Endothelial cell of umbilical vein (primary cell): ENCODE data around the gene CCDC14.

Experiments used
- POLR2A ChIP-seq: IDR thresholded peaks from 2 replicates; pipeline ENCODE4 v1.6.1; 2012; ENCODE audit warnings: low read depth, mild to moderate bottlenecking, control low read depth, low read length
- POLR2AphosphoS5 ChIP-seq: IDR thresholded peaks from 2 replicates; pipeline ENCODE4 v1.6.1; 2012; ENCODE audit warnings: low read depth, mild to moderate bottlenecking, control low read depth, low read length, moderate library complexity; ENCODE audit not compliant: insufficient read depth
- TF ChIP-seq, protein P1 (sequence below), 2 donors: IDR thresholded peaks; 1 replicate in 1 of 2; 2 replicates in 1 of 2; pipeline ENCODE4 v1.5.1; 2011; ENCODE audit warnings: low read length in 2 of 2, mild to moderate bottlenecking in 2 of 2, moderate library complexity in 2 of 2, control low read depth in 1 of 2, inconsistent platforms in 1 of 2, low read depth in 1 of 2; ENCODE audit not compliant: insufficient read depth in 1 of 2; ENCODE audit errors: extremely low read depth in 1 of 2

DNA sequence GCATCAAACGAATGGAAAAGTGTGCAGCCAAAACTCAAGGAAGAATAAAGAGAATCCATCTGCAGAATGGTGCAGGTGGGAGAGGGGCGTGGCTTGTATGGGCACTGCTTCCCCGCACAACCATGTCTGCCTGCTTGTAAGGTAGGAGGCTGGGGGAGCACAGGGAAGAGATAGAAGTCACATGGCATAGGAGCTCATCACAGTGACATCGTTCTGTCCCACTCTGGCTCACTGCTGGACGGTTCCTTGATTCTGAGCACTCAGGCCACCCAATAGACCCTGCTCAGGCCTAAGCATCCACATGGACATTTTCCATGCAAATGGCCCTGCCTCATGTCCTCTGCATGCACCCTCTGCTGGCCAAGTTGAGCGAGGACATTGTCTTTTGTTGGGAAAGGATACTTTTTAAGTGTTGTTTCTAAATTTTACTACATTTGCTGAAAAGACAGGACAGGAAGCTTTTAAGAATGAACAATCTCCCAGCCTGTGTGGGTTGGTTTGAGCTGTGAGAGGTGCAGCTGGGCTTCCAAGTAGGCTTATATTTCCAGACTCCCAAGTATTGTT lies 79.9 kb downstream of the CCDC14 start:
- TF ChIP-seq, protein P1, sequence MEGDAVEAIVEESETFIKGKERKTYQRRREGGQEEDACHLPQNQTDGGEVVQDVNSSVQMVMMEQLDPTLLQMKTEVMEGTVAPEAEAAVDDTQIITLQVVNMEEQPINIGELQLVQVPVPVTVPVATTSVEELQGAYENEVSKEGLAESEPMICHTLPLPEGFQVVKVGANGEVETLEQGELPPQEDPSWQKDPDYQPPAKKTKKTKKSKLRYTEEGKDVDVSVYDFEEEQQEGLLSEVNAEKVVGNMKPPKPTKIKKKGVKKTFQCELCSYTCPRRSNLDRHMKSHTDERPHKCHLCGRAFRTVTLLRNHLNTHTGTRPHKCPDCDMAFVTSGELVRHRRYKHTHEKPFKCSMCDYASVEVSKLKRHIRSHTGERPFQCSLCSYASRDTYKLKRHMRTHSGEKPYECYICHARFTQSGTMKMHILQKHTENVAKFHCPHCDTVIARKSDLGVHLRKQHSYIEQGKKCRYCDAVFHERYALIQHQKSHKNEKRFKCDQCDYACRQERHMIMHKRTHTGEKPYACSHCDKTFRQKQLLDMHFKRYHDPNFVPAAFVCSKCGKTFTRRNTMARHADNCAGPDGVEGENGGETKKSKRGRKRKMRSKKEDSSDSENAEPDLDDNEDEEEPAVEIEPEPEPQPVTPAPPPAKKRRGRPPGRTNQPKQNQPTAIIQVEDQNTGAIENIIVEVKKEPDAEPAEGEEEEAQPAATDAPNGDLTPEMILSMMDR (IDR thresholded peaks at IDR 0.05; ENCODE audit: extremely low read depth in 1 of 2, insufficient read depth in 1 of 2, low read depth in 1 of 2, low read length in 2 of 2): peak; percentile 53 to 65
- TF ChIP-seq POLR2A (no peak), POLR2AphosphoS5 (no peak)
